ENCODE data around the gene KLF9. TPM values are rescaled to one million over a fixed set of nuclear protein-coding genes. Genes with fewer than 3 reads are reported as not detected.

The KLF9 gene
- total RNA-seq, 2 donors from 2014 or later = 0.13 to 0.31 TPM

- H3K27me3 ChIP-seq (ENCODE audit: control insufficient read depth, insufficient read depth, low read length, poor library complexity, severe bottlenecking) = peaks cover 7% of the 10 kb centered on the region
- peak overlapping the region; percentile 82 for H3K9ac ChIP-seq (ENCODE audit: extremely low read depth, low read length, poor library complexity, severe bottlenecking)
- H3K4me1 ChIP-seq (ENCODE audit: control insufficient read depth, insufficient read depth, low read length) = peaks cover 9% of the 10 kb centered on the region
- Mint-ChIP-seq H3K4me1 (peaks cover 13% of the 10 kb centered on the region), H3K36me3 (ENCODE audit: low read depth) (no peaks in the 10 kb centered on the region), H3K9me3 (no peaks in the 10 kb centered on the region), H3K27me3 (ENCODE audit: insufficient read depth) (peaks cover 38% of the 10 kb centered on the region), H3K4me3 (peak overlapping the region; percentile 74), H3K27ac (peak overlapping the region; percentile 36)
- peak overlapping the region; percentile 55 for H3K27ac ChIP-seq (ENCODE audit: low read depth, low read length)
- H3K4me3 ChIP-seq (ENCODE audit: low read length) = peak overlapping the region; percentile 89
- DNase-seq = no peak
- no peaks in the 10 kb centered on the region for H3K36me3 ChIP-seq (ENCODE audit: control insufficient read depth, insufficient read depth, low read length)
- WGBS, 2 experiments (ENCODE audit: insufficient coverage in 1 of 2, insufficient read length in 1 of 2) = 37 to 42% methylated on average over 5 to 9 of the region's 9 CpGs
- no peaks in the 10 kb centered on the region for H3K9me3 ChIP-seq (ENCODE audit: control insufficient read depth, low read length)
- no peak for TF ChIP-seq CTCF (conservative IDR thresholded peaks at IDR 0.05)
Observed at GRCh38 chr9:70421272-70422180, 7.1 kb upstream of the KLF9 start.

GRCh38 chr9:70420441-70421271 is 6.2 kb upstream of the KLF9 start:
- Mint-ChIP-seq H3K36me3 (ENCODE audit: low read depth) (no peaks in the 10 kb centered on the region), H3K27ac (peak overlapping the region; percentile 97), H3K4me1 (peaks cover 13% of the 10 kb centered on the region), H3K9me3 (no peaks in the 10 kb centered on the region), H3K4me3 (peak overlapping the region; percentile 74), H3K27me3 (ENCODE audit: insufficient read depth) (peaks cover 47% of the 10 kb centered on the region)
- TF ChIP-seq CTCF (conservative IDR thresholded peaks at IDR 0.05) = no peak
- DNase-seq = peak; percentile 94
- Histone ChIP-seq H3K9me3 (ENCODE audit: control insufficient read depth, low read length) (no peaks in the 10 kb centered on the region), H3K9ac (ENCODE audit: extremely low read depth, low read length, poor library complexity, severe bottlenecking) (peak overlapping the region; percentile 82), H3K4me3 (ENCODE audit: low read length) (peak overlapping the region; percentile 89), H3K27ac (ENCODE audit: low read depth, low read length) (peak overlapping the region; percentile 93), H3K36me3 (ENCODE audit: control insufficient read depth, insufficient read depth, low read length) (no peaks in the 10 kb centered on the region), H3K27me3 (ENCODE audit: control insufficient read depth, insufficient read depth, low read length, poor library complexity, severe bottlenecking) (peaks cover 15% of the 10 kb centered on the region), H3K4me1 (ENCODE audit: control insufficient read depth, insufficient read depth, low read length) (peaks cover 9% of the 10 kb centered on the region)
- 0 to 1% methylated on average over 11 to 27 of the region's 32 CpGs for WGBS, 2 experiments (ENCODE audit: insufficient coverage in 1 of 2, insufficient read length in 1 of 2)

DNA sequence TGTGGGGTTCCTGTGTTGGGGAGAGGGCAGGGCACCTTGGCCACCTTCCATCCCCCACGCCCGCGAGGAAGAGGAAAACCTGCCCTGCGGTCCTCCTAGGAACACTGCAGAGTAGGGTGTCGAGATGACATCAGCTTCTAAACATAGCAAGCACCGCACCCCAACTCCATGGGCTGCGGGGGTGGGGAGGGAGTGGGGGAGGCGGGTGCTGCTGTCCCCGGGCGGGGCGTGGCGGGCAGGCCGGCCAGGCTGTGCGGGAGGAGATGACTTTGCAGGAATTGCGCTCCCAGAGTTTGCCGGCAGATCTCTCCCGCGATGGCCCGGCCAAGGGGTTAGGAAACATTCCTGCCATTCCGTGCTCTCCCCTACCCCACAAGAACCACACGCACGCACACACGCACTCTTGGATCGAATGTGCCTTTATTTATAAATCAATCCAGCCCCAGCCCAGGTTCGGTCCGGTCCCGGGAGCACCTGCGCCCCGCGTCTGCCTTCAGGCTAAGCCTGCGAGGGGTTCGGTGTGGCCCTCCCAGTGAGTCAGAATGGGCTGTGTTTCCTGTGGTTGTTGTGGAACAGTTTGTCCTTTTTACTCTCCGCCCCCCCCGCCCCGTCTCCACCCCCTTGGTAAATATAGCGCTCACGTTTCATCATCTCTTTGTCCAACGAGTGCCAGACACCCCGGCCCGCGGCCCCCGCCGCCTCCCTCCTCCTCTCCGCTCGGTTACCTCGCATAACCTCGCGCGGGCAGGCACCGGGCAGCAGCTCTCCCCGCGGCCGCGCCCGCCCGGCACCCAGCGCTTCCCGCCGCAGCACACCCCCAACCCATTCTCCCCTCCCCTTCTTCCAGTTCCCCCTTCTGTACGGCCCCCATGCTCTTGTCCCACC is 5.3 kb upstream of the KLF9 start:
- 0 to 1% methylated on average over 15 to 59 of the region's 60 CpGs for WGBS, 2 experiments (ENCODE audit: insufficient coverage in 1 of 2, insufficient read length in 1 of 2)
- no peaks in the 10 kb centered on the region for H3K36me3 Mint-ChIP-seq (ENCODE audit: low read depth)
- H3K9ac ChIP-seq (ENCODE audit: extremely low read depth, low read length, poor library complexity, severe bottlenecking) = peak overlapping the region; percentile 82
- no peaks in the 10 kb centered on the region for H3K9me3 Mint-ChIP-seq
- H3K4me3 ChIP-seq (ENCODE audit: low read length) = peak overlapping the region; percentile 89
- H3K4me3 Mint-ChIP-seq = peak overlapping the region; percentile 74
- H3K36me3 ChIP-seq (ENCODE audit: control insufficient read depth, insufficient read depth, low read length) = no peaks in the 10 kb centered on the region
- H3K4me1 Mint-ChIP-seq = peaks cover 13% of the 10 kb centered on the region
- H3K9me3 ChIP-seq (ENCODE audit: control insufficient read depth, low read length) = no peaks in the 10 kb centered on the region
- peaks cover 9% of the 10 kb centered on the region for H3K4me1 ChIP-seq (ENCODE audit: control insufficient read depth, insufficient read depth, low read length)
- peak overlapping the region; percentile 93 for H3K27ac ChIP-seq (ENCODE audit: low read depth, low read length)
- peaks cover 49% of the 10 kb centered on the region for H3K27me3 Mint-ChIP-seq (ENCODE audit: insufficient read depth)
- TF ChIP-seq CTCF (conservative IDR thresholded peaks at IDR 0.05) = peak; percentile 31
- peak; percentile 87 for DNase-seq
- peak overlapping the region; percentile 97 for H3K27ac Mint-ChIP-seq
- H3K27me3 ChIP-seq (ENCODE audit: control insufficient read depth, insufficient read depth, low read length, poor library complexity, severe bottlenecking) = peaks cover 24% of the 10 kb centered on the region

Measured in endodermal cell (in vitro differentiated cells).